Breast epithelium (tissue), 4 donors: ENCODE data around the gene PVALEF. TPM values are rescaled to one million over a fixed set of nuclear protein-coding genes. Genes with fewer than 3 reads are reported as not detected.

ENCODE experiments used
- DNase-seq, 2 donors: peaks; one replicate each; pipeline ENCODE4 v3.0.0-alpha.2; 2019; ENCODE audit warnings: low spot score in 2 of 2
- H3K27ac ChIP-seq, 2 donors: fragments of 200-600 bp; sonication (generic) in 1 of 2; one replicate each; pipeline ENCODE4 v1.5.1; 2016 to 2019; ENCODE audit warnings: mild to moderate bottlenecking in 1 of 2
- H3K27me3 ChIP-seq, 2 donors: fragments of 200-600 bp; sonication (generic) in 1 of 2; one replicate each; pipeline versions ENCODE4 v1.5.1 to v1.6.0; 2017 to 2019; ENCODE audit warnings: control low read depth in 1 of 2, mild to moderate bottlenecking in 1 of 2
- H3K36me3 ChIP-seq: fragments of 200-600 bp; one replicate; pipeline ENCODE4 v1.5.1; 2019
- H3K4me1 ChIP-seq, 2 donors: fragments of 200-600 bp; sonication (generic); one replicate each; pipeline ENCODE4 v1.5.1; 2016 to 2019; ENCODE audit warnings: control low read depth in 1 of 2
- H3K4me3 ChIP-seq, 3 donors: fragments of 200-600 bp; sonication (generic); 1 replicate in 2 of 3; 2 replicates in 1 of 3; pipeline ENCODE4 v1.5.1; 2016 to 2019; ENCODE audit warnings: mild to moderate bottlenecking in 3 of 3, moderate library complexity in 2 of 3
- H3K9me3 ChIP-seq, 2 donors: fragments of 200-600 bp; sonication (generic) in 1 of 2; one replicate each; pipeline ENCODE4 v1.5.1; 2016 to 2019; ENCODE audit warnings: control low read depth in 1 of 2
- CTCF ChIP-seq, 3 donors: fragments of 450-650 bp; IDR thresholded peaks; one replicate each; pipeline ENCODE4 v1.5.1; 2016 to 2017; ENCODE audit warnings: antibody characterized with exemption in 3 of 3, mild to moderate bottlenecking in 3 of 3, moderate library complexity in 3 of 3
- POLR2A ChIP-seq: fragments of 450-650 bp; IDR thresholded peaks from one replicate; pipeline ENCODE4 v1.6.1; 2016; ENCODE audit warnings: antibody characterized with exemption, mild to moderate bottlenecking, moderate library complexity
- POLR2AphosphoS5 ChIP-seq, 3 donors: sonication (generic); formaldehyde crosslinking; IDR thresholded peaks; one replicate each; pipeline ENCODE4 v1.6.1; 2017; ENCODE audit warnings: antibody characterized with exemption in 3 of 3
- intact Hi-C: fragments of 100-400 bp; cut with DNase I; formaldehyde crosslinking; loops from one replicate; pipeline ENCODE4 v1.15.1; 2023; ENCODE audit warnings: low total_unique reads
- total RNA-seq, 3 donors: library from RNA; depleted of rRNA; stranded (reverse); fragments of >200 nt; gene quantifications; one replicate each; pipeline ENCODE4 v1.1.0, GENCODE V29; 2016

The PVALEF gene
- total RNA-seq, 3 donors from 2014 or later, result not detected

GRCh38 chr17:81206657-81207056 lies 41.4 kb downstream of the PVALEF start:
- no peak overlapping the region for H3K4me3 ChIP-seq
- H3K27me3 ChIP-seq, result no peaks in the 10 kb centered on the region
- DNase-seq, result no peak
- TF ChIP-seq POLR2AphosphoS5 (IDR thresholded peaks at IDR 0.05) (no peak), POLR2A (no peak), CTCF (IDR thresholded peaks at IDR 0.05) (no peak)
- no peaks in the 10 kb centered on the region for H3K4me1 ChIP-seq
- intact Hi-C loops, result no loop called here
- no peak overlapping the region for H3K27ac ChIP-seq
- no peaks in the 10 kb centered on the region for H3K36me3 ChIP-seq
- H3K9me3 ChIP-seq, result no peaks in the 10 kb centered on the region

GRCh38 chr17:81207610-81208581 lies 42.6 kb downstream of the PVALEF start:
- TF ChIP-seq POLR2A, result no peak
- no peak for TF ChIP-seq CTCF (IDR thresholded peaks at IDR 0.05)
- TF ChIP-seq POLR2AphosphoS5 (IDR thresholded peaks at IDR 0.05), result no peak
- intact Hi-C loops, result no loop called here
- H3K27me3 ChIP-seq, result no peaks in the 10 kb centered on the region
- no peaks in the 10 kb centered on the region for H3K36me3 ChIP-seq
- H3K4me1 ChIP-seq, result no peaks in the 10 kb centered on the region
- no peak overlapping the region for H3K27ac ChIP-seq
- no peaks in the 10 kb centered on the region for H3K9me3 ChIP-seq
- no peak for DNase-seq
- no peak overlapping the region for H3K4me3 ChIP-seq

GRCh38 chr17:81208651-81209050 lies 43.3 kb downstream of the PVALEF start:
- no peaks in the 10 kb centered on the region for H3K36me3 ChIP-seq
- TF ChIP-seq CTCF (IDR thresholded peaks at IDR 0.05), result no peak
- TF ChIP-seq POLR2AphosphoS5 (IDR thresholded peaks at IDR 0.05), result no peak
- TF ChIP-seq POLR2A, result no peak
- H3K27me3 ChIP-seq, result no peaks in the 10 kb centered on the region
- no peaks in the 10 kb centered on the region for H3K4me1 ChIP-seq
- H3K9me3 ChIP-seq, result no peaks in the 10 kb centered on the region
- no peak for DNase-seq
- no peak overlapping the region for H3K27ac ChIP-seq
- intact Hi-C loops, result no loop called here
- H3K4me3 ChIP-seq, result no peak overlapping the region

- H3K27ac ChIP-seq, result no peak overlapping the region
- DNase-seq, result no peak
- H3K27me3 ChIP-seq, result no peaks in the 10 kb centered on the region
- intact Hi-C loops, result no loop called here
- TF ChIP-seq CTCF (IDR thresholded peaks at IDR 0.05) (no peak), POLR2AphosphoS5 (IDR thresholded peaks at IDR 0.05) (no peak), POLR2A (no peak)
- H3K4me3 ChIP-seq, result no peak overlapping the region
- no peaks in the 10 kb centered on the region for H3K9me3 ChIP-seq
- H3K36me3 ChIP-seq, result no peaks in the 10 kb centered on the region
- no peaks in the 10 kb centered on the region for H3K4me1 ChIP-seq
These were observed 43.8 kb downstream of the PVALEF start for GRCh38 chr17:81209141-81209540.

- no peaks in the 10 kb centered on the region for H3K9me3 ChIP-seq
- no peak for DNase-seq
- intact Hi-C loops, result no loop called here
- H3K27ac ChIP-seq, result no peak overlapping the region
- no peaks in the 10 kb centered on the region for H3K27me3 ChIP-seq
- TF ChIP-seq CTCF (IDR thresholded peaks at IDR 0.05), result no peak
- TF ChIP-seq POLR2AphosphoS5 (IDR thresholded peaks at IDR 0.05), result no peak
- no peak for TF ChIP-seq POLR2A
- H3K4me3 ChIP-seq, result no peak overlapping the region
- no peaks in the 10 kb centered on the region for H3K4me1 ChIP-seq
- H3K36me3 ChIP-seq, result no peaks in the 10 kb centered on the region
These were observed 45.2 kb downstream of the PVALEF start for GRCh38 chr17:81210466-81210865.
